GM06990 (cell line): ENCODE data around the gene PPP1R16B.

Experiments used
- DNase-seq: peaks from one replicate; pipeline ENCODE4 v3.0.0-alpha.2; 2011; ENCODE audit not compliant: insufficient read length; ENCODE audit errors: extremely low read depth
- H3K27me3 ChIP-seq: replicated peaks from 2 replicates; pipeline ENCODE4 v1.6.0; 2011; ENCODE audit warnings: low read length; ENCODE audit not compliant: control insufficient read depth, insufficient read depth
- H3K36me3 ChIP-seq: 2 replicates; pipeline ENCODE4 v1.5.1; 2011; ENCODE audit warnings: low read length; ENCODE audit not compliant: control insufficient read depth, insufficient read depth
- H3K4me3 ChIP-seq: replicated peaks from 2 replicates; pipeline ENCODE4 v1.5.1; 2011; ENCODE audit warnings: low read depth, mild to moderate bottlenecking, control low read depth, low read length
- CTCF ChIP-seq: IDR thresholded peaks from 2 replicates; pipeline ENCODE4 v1.5.1; 2011; ENCODE audit warnings: low read length, control low read depth, mild to moderate bottlenecking, inconsistent platforms; ENCODE audit not compliant: insufficient read depth, poor library complexity, severe bottlenecking

The PPP1R16B gene

GRCh38 chr20:38863024-38863851, 57.7 kb downstream of the PPP1R16B start:
- peak; percentile 71 for DNase-seq
- H3K4me3 ChIP-seq, result no peak overlapping the region
- no peaks in the 10 kb centered on the region for H3K36me3 ChIP-seq
- TF ChIP-seq CTCF, result no peak
- H3K27me3 ChIP-seq, result no peaks in the 10 kb centered on the region

GRCh38 chr20:38864662-38865061, 59.2 kb downstream of the PPP1R16B start:
- no peaks in the 10 kb centered on the region for H3K27me3 ChIP-seq
- no peaks in the 10 kb centered on the region for H3K36me3 ChIP-seq
- DNase-seq, result no peak
- H3K4me3 ChIP-seq, result no peak overlapping the region
- TF ChIP-seq CTCF, result no peak

- DNase-seq, result no peak
- no peak for TF ChIP-seq CTCF
- Histone ChIP-seq H3K36me3 (peaks cover 3% of the 10 kb centered on the region; the same call in 1 of the 2 replicates), H3K4me3 (no peak overlapping the region), H3K27me3 (no peaks in the 10 kb centered on the region)
Measured at GRCh38 chr20:38866265-38867061, 61.0 kb downstream of the PPP1R16B start.

- no peak for TF ChIP-seq CTCF
Measured at GRCh38 chr20:38867062-38867359, 61.5 kb downstream of the PPP1R16B start.

GRCh38 chr20:38870733-38871559, 65.4 kb downstream of the PPP1R16B start:
- Histone ChIP-seq H3K4me3 (no peak overlapping the region), H3K36me3 (peaks cover 3% of the 10 kb centered on the region; the same call in 1 of the 2 replicates), H3K27me3 (no peaks in the 10 kb centered on the region)
- TF ChIP-seq CTCF, result no peak
- no peak for DNase-seq

More at GRCh38 chr20:38867062-38867359, 61.5 kb downstream of the PPP1R16B start:
- no peak overlapping the region for H3K4me3 ChIP-seq
- no peak for DNase-seq
- peaks cover 3% of the 10 kb centered on the region; the same call in 1 of the 2 replicates for H3K36me3 ChIP-seq
- no peaks in the 10 kb centered on the region for H3K27me3 ChIP-seq
